Ascending aorta (tissue), 2 donors: ENCODE results near the gene KBTBD2. TPM values are rescaled to one million over a fixed set of nuclear protein-coding genes. Genes with fewer than 3 reads are reported as not detected.

Experiments
- DNase-seq, 2 donors: peaks; one replicate each; pipeline ENCODE4 v3.0.0-alpha.2; 2019; ENCODE audit warnings: low spot score in 2 of 2
- H3K27ac ChIP-seq, 2 donors: fragments of 200-600 bp; sonication (generic); one replicate each; pipeline ENCODE4 v1.5.1; 2016 to 2017; ENCODE audit warnings: mild to moderate bottlenecking in 1 of 2
- H3K27me3 ChIP-seq: fragments of 200-600 bp; sonication (generic); one replicate; pipeline ENCODE4 v1.5.1; 2017
- H3K36me3 ChIP-seq, 2 donors: fragments of 200-600 bp; sonication (generic); one replicate each; pipeline ENCODE4 v1.5.1; 2016
- H3K4me1 ChIP-seq, 2 donors: fragments of 200-600 bp; sonication (generic); one replicate each; pipeline ENCODE4 v1.5.1; 2016 to 2017; ENCODE audit warnings: mild to moderate bottlenecking in 1 of 2
- H3K4me3 ChIP-seq, 2 donors: fragments of 200-600 bp; sonication (generic); one replicate each; pipeline ENCODE4 v1.5.1; 2016 to 2017; ENCODE audit warnings: mild to moderate bottlenecking in 1 of 2
- H3K9me3 ChIP-seq, 2 donors: fragments of 200-600 bp; sonication (generic); one replicate each; pipeline ENCODE4 v1.5.1; 2016
- CTCF ChIP-seq, 3 experiments: fragments of 200-600 bp in 2 of 3; fragments of 450-650 bp in 1 of 3; sonication (generic) in 2 of 3; IDR thresholded peaks; one replicate each; pipeline ENCODE4 v1.5.1; 2016 to 2019; ENCODE audit warnings: antibody characterized with exemption in 3 of 3, mild to moderate bottlenecking in 1 of 3, moderate library complexity in 1 of 3
- intact Hi-C: fragments of 100-400 bp; cut with DNase I; formaldehyde crosslinking; loops from one replicate; pipeline ENCODE4 v1.15.1; 2023
- total RNA-seq: library from RNA; depleted of rRNA; stranded (reverse); fragments of >200 nt; gene quantifications from one replicate; pipeline ENCODE4 v1.1.0, GENCODE V29; 2016

Gene KBTBD2
- total RNA-seq, 1 donor from 2014 or later: 16.1 TPM

GRCh38 chr7:32893722-32894121 lies 2.2 kb upstream of the KBTBD2 start:
- Histone ChIP-seq H3K27me3 (no peaks in the 10 kb centered on the region), H3K4me1 (peaks cover 2 to 22% of the 10 kb centered on the region in 2 donors), H3K36me3 (no peaks in the 10 kb centered on the region), H3K4me3 (no peak overlapping the region), H3K9me3 (no peaks in the 10 kb centered on the region), H3K27ac (peak overlapping the region; percentile 85 to 100)
- intact Hi-C loops: loop anchor here (2.0 to 10.0 kb wide), 2 partner anchors 215 to 1261 kb away; partner anchors contain the start of gene RP9
- no peak for TF ChIP-seq CTCF (IDR thresholded peaks at IDR 0.05)
- DNase-seq: no peak

- H3K9me3 ChIP-seq: no peaks in the 10 kb centered on the region
- intact Hi-C loops: loop anchor here (2.0 to 10.0 kb wide), 2 partner anchors 216 to 1262 kb away; partner anchors contain the start of gene RP9
- peak overlapping the region; percentile 96 to 100 for H3K4me3 ChIP-seq
- no peak for DNase-seq
- TF ChIP-seq CTCF (IDR thresholded peaks at IDR 0.05): no peak
- H3K27me3 ChIP-seq: no peaks in the 10 kb centered on the region
- peaks cover 2 to 25% of the 10 kb centered on the region in 2 donors for H3K4me1 ChIP-seq
- H3K27ac ChIP-seq: peak overlapping the region; percentile 85 to 100
- H3K36me3 ChIP-seq: no peaks in the 10 kb centered on the region
Observed at GRCh38 chr7:32893207-32893524, 1.6 kb upstream of the KBTBD2 start.

- peak in 1 of 2 donors; percentile 69 for DNase-seq
- Histone ChIP-seq H3K9me3 (no peaks in the 10 kb centered on the region), H3K36me3 (no peaks in the 10 kb centered on the region), H3K4me1 (peaks cover 2 to 26% of the 10 kb centered on the region in 2 donors), H3K27ac (peak overlapping the region; percentile 85 to 100), H3K4me3 (peak overlapping the region; percentile 96 to 100), H3K27me3 (no peaks in the 10 kb centered on the region)
- TF ChIP-seq CTCF (IDR thresholded peaks at IDR 0.05): no peak
- intact Hi-C loops: loop anchor here (1.0 to 10.0 kb wide), 4 partner anchors 65 to 1262 kb away; partner anchors contain the start of genes FKBP9 and RP9
Observed at GRCh38 chr7:32892521-32893206, 1.1 kb upstream of the KBTBD2 start.

- no peaks in the 10 kb centered on the region for H3K36me3 ChIP-seq
- DNase-seq: peak; percentile 83 to 97
- no peak for TF ChIP-seq CTCF (IDR thresholded peaks at IDR 0.05)
- H3K9me3 ChIP-seq: no peaks in the 10 kb centered on the region
- no peaks in the 10 kb centered on the region for H3K27me3 ChIP-seq
- H3K4me3 ChIP-seq: peak overlapping the region; percentile 96 to 100
- intact Hi-C loops: loop anchor here (1.0 to 10.0 kb wide), 8 partner anchors 45 to 1263 kb away; partner anchors contain the start of genes AVL9, BBS9, FKBP9 and RP9
- peak overlapping the region; percentile 98 to 100 for H3K27ac ChIP-seq
- H3K4me1 ChIP-seq: peaks cover 2 to 26% of the 10 kb centered on the region in 2 donors
Observed at GRCh38 chr7:32891800-32892520, 400 bp upstream of the KBTBD2 start.

GRCh38 chr7:32890793-32891042 lies 842 bp downstream of the KBTBD2 start:
- no peak for TF ChIP-seq CTCF (IDR thresholded peaks at IDR 0.05)
- Histone ChIP-seq H3K36me3 (no peaks in the 10 kb centered on the region), H3K27me3 (no peaks in the 10 kb centered on the region), H3K4me3 (peak overlapping the region; percentile 96 to 100), H3K9me3 (no peaks in the 10 kb centered on the region), H3K4me1 (peaks cover 2 to 30% of the 10 kb centered on the region in 2 donors), H3K27ac (peak overlapping the region; percentile 98 to 100)
- DNase-seq: no peak
- intact Hi-C loops: loop anchor here (1.0 to 10.0 kb wide), 5 partner anchors 44 to 1264 kb away; partner anchors contain the start of genes AVL9 and BBS9
